Measurements from ENCODE around the gene GSTO2.

DNA sequence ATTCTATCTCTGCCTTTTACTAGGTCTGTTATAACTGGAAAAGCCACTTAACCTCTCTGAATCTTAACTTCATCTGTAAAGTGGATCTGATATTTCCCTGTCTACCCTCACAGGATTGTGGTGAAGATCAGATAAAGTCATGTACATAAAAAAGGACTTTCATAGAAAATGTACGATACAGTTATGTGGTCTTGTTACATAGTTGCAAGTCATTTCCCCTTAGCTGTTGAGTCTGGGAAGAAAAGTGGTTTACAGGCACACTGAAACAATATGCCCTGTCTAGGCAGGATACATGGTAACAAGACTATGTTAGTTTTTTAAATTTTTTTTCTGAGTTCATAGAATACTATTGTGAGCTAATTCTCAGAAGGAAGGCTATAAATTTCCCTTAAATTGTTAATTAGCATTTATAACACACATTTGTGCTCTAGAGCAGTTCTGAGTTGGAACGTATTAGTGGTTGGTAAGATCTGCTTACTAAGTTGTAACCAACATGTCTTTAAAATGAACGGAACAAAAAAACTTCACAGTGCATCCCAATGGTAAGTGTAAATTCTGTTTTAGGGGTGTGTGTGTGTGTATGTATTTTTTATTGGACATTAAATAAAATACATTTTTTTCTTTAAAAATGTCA is 21.4 kb upstream of the GSTO2 start:
- no peak for TF ChIP-seq POLR2A (IDR thresholded peaks at IDR 0.05)
- TF ChIP-seq, protein P1, sequence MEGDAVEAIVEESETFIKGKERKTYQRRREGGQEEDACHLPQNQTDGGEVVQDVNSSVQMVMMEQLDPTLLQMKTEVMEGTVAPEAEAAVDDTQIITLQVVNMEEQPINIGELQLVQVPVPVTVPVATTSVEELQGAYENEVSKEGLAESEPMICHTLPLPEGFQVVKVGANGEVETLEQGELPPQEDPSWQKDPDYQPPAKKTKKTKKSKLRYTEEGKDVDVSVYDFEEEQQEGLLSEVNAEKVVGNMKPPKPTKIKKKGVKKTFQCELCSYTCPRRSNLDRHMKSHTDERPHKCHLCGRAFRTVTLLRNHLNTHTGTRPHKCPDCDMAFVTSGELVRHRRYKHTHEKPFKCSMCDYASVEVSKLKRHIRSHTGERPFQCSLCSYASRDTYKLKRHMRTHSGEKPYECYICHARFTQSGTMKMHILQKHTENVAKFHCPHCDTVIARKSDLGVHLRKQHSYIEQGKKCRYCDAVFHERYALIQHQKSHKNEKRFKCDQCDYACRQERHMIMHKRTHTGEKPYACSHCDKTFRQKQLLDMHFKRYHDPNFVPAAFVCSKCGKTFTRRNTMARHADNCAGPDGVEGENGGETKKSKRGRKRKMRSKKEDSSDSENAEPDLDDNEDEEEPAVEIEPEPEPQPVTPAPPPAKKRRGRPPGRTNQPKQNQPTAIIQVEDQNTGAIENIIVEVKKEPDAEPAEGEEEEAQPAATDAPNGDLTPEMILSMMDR (IDR thresholded peaks at IDR 0.05 in 4 of 5, conservative IDR thresholded peaks at IDR 0.05 in 1 of 5) = no peak

Measured in gastrocnemius medialis (tissue), 4 donors.